GM12878 (cell line): Measurements from ENCODE around the gene LSR. TPM values are rescaled to one million over a fixed set of nuclear protein-coding genes. Genes with fewer than 3 reads are reported as not detected.

Experiments
- ATAC-seq: fragments of 200-7000 bp; cut with Tn5 transposase; 3 replicates; pipeline ENCODE4 v1.9.1; 2020; ENCODE audit warnings: mild to moderate bottlenecking, moderate library complexity
- BruUV-seq: library from RNA; stranded (reverse); fragments of 400-500 nt; replicated peaks from 2 replicates; lab custom pipeline; 2021; lab: Mats Ljungman, UMichigan
- CTCF ChIA-PET: fragments of 300-600 bp; sonication (Branson Sonifier 250); formaldehyde crosslinking; extraction: SDS; loops from one replicate; lab custom pipeline; 2021; ENCODE audit warnings: inconsistent platforms; lab: Yijun Ruan, JAX
- POLR2A ChIA-PET: fragments of 350-600 bp; formaldehyde crosslinking; extraction: SDS; loops from one replicate; lab custom pipeline; 2021; ENCODE audit warnings: inconsistent platforms; lab: Charles Lee
- RAD21 ChIA-PET: fragments of 300-600 bp; sonication (Branson Sonifier 250); formaldehyde crosslinking; loops from one replicate; lab custom pipeline; 2023; ENCODE audit warnings: antibody characterized with exemption; ENCODE audit not compliant: unreplicated experiment; lab: Charles Lee
- SMC1A ChIA-PET: fragments of 300-600 bp; sonication (Branson Sonifier 250); formaldehyde crosslinking; loops from one replicate; lab custom pipeline; 2023; ENCODE audit not compliant: unreplicated experiment, uncharacterized antibody; lab: Charles Lee
- DNase-seq: peaks from one replicate; pipeline ENCODE4 v3.0.0-alpha.2; 2011; ENCODE audit warnings: low read depth, low spot score
- FAIRE-seq: peaks from 3 replicates; lab custom pipeline; 2011; peaks lifted over from hg19 to GRCh38; lab: Jason Lieb, UNC
- H2AFZ ChIP-seq: 2 replicates; pipeline ENCODE4 v1.6.0; 2011; ENCODE audit warnings: low read depth, low read length, control low read depth; ENCODE audit not compliant: control insufficient read depth
- H3K27ac ChIP-seq: 2 replicates; pipeline ENCODE4 v1.5.1; 2011; ENCODE audit warnings: control low read depth; ENCODE audit not compliant: control insufficient read depth, insufficient read depth
- H3K27me3 ChIP-seq, 2 experiments: replicated peaks in 1 of 2; 2 replicates each; pipeline versions ENCODE4 v1.6.0 to v1.6.1; 2011; ENCODE audit warnings: low read length in 1 of 2; ENCODE audit not compliant: control insufficient read depth in 2 of 2, insufficient read depth in 2 of 2
- H3K36me3 ChIP-seq, 2 experiments: 2 replicates each; pipeline ENCODE4 v1.5.1; 2011; ENCODE audit warnings: low read length in 1 of 2; ENCODE audit not compliant: control insufficient read depth in 2 of 2, insufficient read depth in 2 of 2
- H3K4me1 ChIP-seq: 2 replicates; pipeline ENCODE4 v1.6.1; 2011; ENCODE audit warnings: mild to moderate bottlenecking, low read length, moderate library complexity, mixed read lengths; ENCODE audit not compliant: control insufficient read depth, insufficient read depth
- H3K4me2 ChIP-seq: 2 replicates; pipeline ENCODE4 v1.6.0; 2011; ENCODE audit warnings: control low read depth; ENCODE audit not compliant: control insufficient read depth, insufficient read depth
- H3K4me3 ChIP-seq: fragments of 200-600 bp; sonication (generic); 2 replicates; pipeline ENCODE4 v1.5.1; 2016
- H3K79me2 ChIP-seq: 2 replicates; pipeline ENCODE4 v1.6.0; 2011; ENCODE audit warnings: low read length; ENCODE audit not compliant: control insufficient read depth, insufficient read depth
- H3K9ac ChIP-seq: 2 replicates; pipeline ENCODE4 v1.8.0; 2011; ENCODE audit warnings: low read length, control low read depth, mixed read lengths; ENCODE audit not compliant: control insufficient read depth, insufficient read depth
- H3K9me3 ChIP-seq: replicated peaks from 3 replicates; pipeline ENCODE4 v1.5.1; 2011; ENCODE audit warnings: mild to moderate bottlenecking, low read length; ENCODE audit not compliant: control insufficient read depth, insufficient read depth
- H4K20me1 ChIP-seq: 2 replicates; pipeline ENCODE4 v1.6.0; 2011; ENCODE audit not compliant: control insufficient read depth, insufficient read depth
- BCL11A ChIP-seq: IDR thresholded peaks from 2 replicates; pipeline ENCODE4 v1.6.1; 2011; ENCODE audit warnings: low read depth, low read length
- ESRRA ChIP-seq: IDR thresholded peaks from 2 replicates; pipeline ENCODE4 v1.6.1; 2012; ENCODE audit warnings: mild to moderate bottlenecking, low read length, improper control_type of control experiment
- LARP7 ChIP-seq: fragments of 450-650 bp; IDR thresholded peaks from 2 replicates; pipeline ENCODE4 v1.6.1; 2017; ENCODE audit warnings: mild to moderate bottlenecking
- whole genome bisulfite sequencing: methylation state at CpG from one replicate; pipeline ENCODE4 v1.1.6; 2016; ENCODE audit warnings: low lambda C conversion rate; ENCODE audit not compliant: insufficient replicate concordance, insufficient coverage; ENCODE audit errors: missing lambda C conversion rate; 5-methylcytosine and 5-hydroxymethylcytosine counted together
- in situ Hi-C: fragments of 300-500 bp; cut with MboI; formaldehyde crosslinking; loops from 9 replicates; pipeline ENCODE4 v1.14.3; 2018; ENCODE audit warnings: mixed read lengths
- intact Hi-C: fragments of 100-400 bp; cut with micrococcal nuclease; formaldehyde crosslinking; loops from one replicate; pipeline ENCODE4 v1.14.2; 2022; ENCODE audit not compliant: unreplicated experiment
- polyA plus RNA-seq, 11 experiments: library from polyadenylated mRNA; depleted of rRNA in 4 of 11; unstranded in 6 of 11; stranded (reverse) in 5 of 11; fragments of >200 nt; fragmentation: Nextera tagmentation in 4 of 11; fragmentation: Illumina TruSeq in 1 of 11; extraction: Ambion mirVana in 4 of 11; extraction: Trizol in 1 of 11; gene quantifications; 1 replicate in 1 of 11; 2 replicates in 10 of 11; pipeline versions ENCODE4 v1.2.1 to v1.2.3, GENCODE V29; 2011 to 2016; ENCODE audit warnings: inconsistent platforms in 2 of 11, missing spikeins in 2 of 11, low read depth in 1 of 11
- total RNA-seq, 4 experiments: library from RNA; depleted of rRNA in 3 of 4; stranded (reverse); fragments of >200 nt in 3 of 4; fragmentation: Illumina TruSeq in 1 of 4; extraction: Trizol in 1 of 4; gene quantifications; 2 replicates each; pipeline versions ENCODE4 v1.2.1 to v1.2.3, GENCODE V29; 2013 to 2021
- TF ChIP-seq, protein P1 (sequence below), 3 experiments: IDR thresholded peaks in 2 of 3; conservative IDR thresholded peaks in 1 of 3; 2 replicates each; pipeline ENCODE4 v1.5.1; 2011; ENCODE audit warnings: low read depth in 3 of 3, low read length in 3 of 3, mild to moderate bottlenecking in 3 of 3, control low read depth in 2 of 3, moderate library complexity in 2 of 3, inconsistent platforms in 1 of 3, mixed read lengths in 1 of 3; ENCODE audit not compliant: control insufficient read depth in 2 of 3, insufficient read depth in 1 of 3; ENCODE audit errors: extremely low read depth in 1 of 3

The LSR gene
- total and polyA plus RNA-seq, 10 of the 15 experiments (the other 5 are each of a cell fraction or from before 2014, with no cell fraction given): 0.26 to 53.9 (median 26.3) TPM

DNA sequence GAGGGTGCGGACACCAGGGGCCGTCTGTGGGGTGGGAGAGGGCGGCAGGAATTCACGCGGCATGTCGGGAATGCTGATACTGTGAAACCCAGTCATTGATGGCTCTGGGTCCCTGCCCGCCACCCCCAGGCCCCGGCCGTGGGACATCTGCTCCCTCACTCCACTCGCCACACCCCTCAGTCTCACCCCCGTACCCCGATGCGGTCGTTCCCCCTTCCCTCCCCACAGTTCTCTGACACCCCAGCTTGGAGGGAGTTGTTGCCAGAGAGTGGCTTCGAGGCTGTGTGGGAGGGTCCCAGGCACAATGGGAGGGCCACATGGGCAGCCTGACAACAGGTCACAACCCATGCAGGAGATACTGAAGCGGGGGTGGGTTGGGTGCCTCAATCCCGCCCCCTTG, 45.0 kb downstream of the LSR start (continued):
- no peak for TF ChIP-seq ESRRA
- TF ChIP-seq, all 136 proteins: peak for 0

DNA sequence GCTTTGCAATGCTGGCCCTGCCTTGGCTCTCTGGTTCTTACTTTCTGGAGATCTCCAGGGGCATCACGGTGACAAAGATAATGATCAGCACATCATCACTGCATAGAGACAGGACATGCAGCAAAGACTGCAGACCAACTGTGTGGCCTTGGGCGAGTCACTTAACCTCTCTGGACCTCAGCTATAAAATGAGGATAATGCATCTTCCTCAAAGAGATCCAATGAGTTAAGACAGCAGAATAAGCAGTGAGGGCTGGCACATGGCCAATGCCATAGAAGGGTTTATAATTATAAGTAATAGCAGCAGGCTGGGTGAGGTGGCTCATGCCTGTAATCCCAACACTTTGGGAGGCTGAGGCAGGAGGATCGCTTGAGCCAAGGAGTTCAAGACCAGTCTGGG, 45.5 kb downstream of the LSR start:
- no peaks in the 10 kb centered on the region for H3K79me2 ChIP-seq
- TF ChIP-seq LARP7 (no peak), BCL11A (no peak)
- TF ChIP-seq, protein P1, sequence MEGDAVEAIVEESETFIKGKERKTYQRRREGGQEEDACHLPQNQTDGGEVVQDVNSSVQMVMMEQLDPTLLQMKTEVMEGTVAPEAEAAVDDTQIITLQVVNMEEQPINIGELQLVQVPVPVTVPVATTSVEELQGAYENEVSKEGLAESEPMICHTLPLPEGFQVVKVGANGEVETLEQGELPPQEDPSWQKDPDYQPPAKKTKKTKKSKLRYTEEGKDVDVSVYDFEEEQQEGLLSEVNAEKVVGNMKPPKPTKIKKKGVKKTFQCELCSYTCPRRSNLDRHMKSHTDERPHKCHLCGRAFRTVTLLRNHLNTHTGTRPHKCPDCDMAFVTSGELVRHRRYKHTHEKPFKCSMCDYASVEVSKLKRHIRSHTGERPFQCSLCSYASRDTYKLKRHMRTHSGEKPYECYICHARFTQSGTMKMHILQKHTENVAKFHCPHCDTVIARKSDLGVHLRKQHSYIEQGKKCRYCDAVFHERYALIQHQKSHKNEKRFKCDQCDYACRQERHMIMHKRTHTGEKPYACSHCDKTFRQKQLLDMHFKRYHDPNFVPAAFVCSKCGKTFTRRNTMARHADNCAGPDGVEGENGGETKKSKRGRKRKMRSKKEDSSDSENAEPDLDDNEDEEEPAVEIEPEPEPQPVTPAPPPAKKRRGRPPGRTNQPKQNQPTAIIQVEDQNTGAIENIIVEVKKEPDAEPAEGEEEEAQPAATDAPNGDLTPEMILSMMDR (IDR thresholded peaks at IDR 0.05 in 2 of 3, conservative IDR thresholded peaks at IDR 0.05 in 1 of 3; ENCODE audit: control insufficient read depth in 2 of 3, extremely low read depth in 1 of 3, insufficient read depth in 1 of 3, low read depth in 3 of 3, low read length in 3 of 3): no peak
- in situ Hi-C loops: no loop called here
- H3K4me1 ChIP-seq: peaks cover 26% of the 10 kb centered on the region
- no peak for ATAC-seq
- DNase-seq: no peak
- no peaks in the 10 kb centered on the region for H4K20me1 ChIP-seq
- intact Hi-C loops: no loop called here
- H3K4me2 ChIP-seq: no peak overlapping the region
- POLR2A ChIA-PET: no interaction called here
- WGBS: 16% methylated on average over 3 of the region's 3 CpGs
- CTCF ChIA-PET: no interaction called here
- H2AFZ ChIP-seq: no peak overlapping the region
- no peak overlapping the region for H3K4me3 ChIP-seq
- FAIRE-seq: no peak
- SMC1A ChIA-PET: interaction anchor here (0.9 kb wide), 1 partner anchor 58 kb away, joined by 3 read pairs; no protein-coding TSS in a partner anchor
- H3K36me3 ChIP-seq: no peaks in the 10 kb centered on the region
- H3K9me3 ChIP-seq: no peaks in the 10 kb centered on the region
- H3K27ac ChIP-seq: no peak overlapping the region
- no peaks in the 10 kb centered on the region; a peak in 1 of 4 replicates for H3K27me3 ChIP-seq
- no peak overlapping the region for H3K9ac ChIP-seq
- RAD21 ChIA-PET: interaction anchor here (0.9 kb wide), 1 partner anchor 36 kb away, joined by 4 read pairs; no protein-coding TSS in a partner anchor
- BruUV-seq: no TSS peak
